NCI-H1048 (cell line): ENCODE results near the gene ATP10B.
"Not testable (repeated sequence)": the region's sequence is repeated elsewhere in the genome, so short reads cannot be mapped to it uniquely, and the experiment has no call there.

ENCODE experiments used
- DNase-seq: peaks from one replicate; lab custom pipeline; 2025; lab: John Stamatoyannopoulos, UW

The ATP10B gene, protein sequence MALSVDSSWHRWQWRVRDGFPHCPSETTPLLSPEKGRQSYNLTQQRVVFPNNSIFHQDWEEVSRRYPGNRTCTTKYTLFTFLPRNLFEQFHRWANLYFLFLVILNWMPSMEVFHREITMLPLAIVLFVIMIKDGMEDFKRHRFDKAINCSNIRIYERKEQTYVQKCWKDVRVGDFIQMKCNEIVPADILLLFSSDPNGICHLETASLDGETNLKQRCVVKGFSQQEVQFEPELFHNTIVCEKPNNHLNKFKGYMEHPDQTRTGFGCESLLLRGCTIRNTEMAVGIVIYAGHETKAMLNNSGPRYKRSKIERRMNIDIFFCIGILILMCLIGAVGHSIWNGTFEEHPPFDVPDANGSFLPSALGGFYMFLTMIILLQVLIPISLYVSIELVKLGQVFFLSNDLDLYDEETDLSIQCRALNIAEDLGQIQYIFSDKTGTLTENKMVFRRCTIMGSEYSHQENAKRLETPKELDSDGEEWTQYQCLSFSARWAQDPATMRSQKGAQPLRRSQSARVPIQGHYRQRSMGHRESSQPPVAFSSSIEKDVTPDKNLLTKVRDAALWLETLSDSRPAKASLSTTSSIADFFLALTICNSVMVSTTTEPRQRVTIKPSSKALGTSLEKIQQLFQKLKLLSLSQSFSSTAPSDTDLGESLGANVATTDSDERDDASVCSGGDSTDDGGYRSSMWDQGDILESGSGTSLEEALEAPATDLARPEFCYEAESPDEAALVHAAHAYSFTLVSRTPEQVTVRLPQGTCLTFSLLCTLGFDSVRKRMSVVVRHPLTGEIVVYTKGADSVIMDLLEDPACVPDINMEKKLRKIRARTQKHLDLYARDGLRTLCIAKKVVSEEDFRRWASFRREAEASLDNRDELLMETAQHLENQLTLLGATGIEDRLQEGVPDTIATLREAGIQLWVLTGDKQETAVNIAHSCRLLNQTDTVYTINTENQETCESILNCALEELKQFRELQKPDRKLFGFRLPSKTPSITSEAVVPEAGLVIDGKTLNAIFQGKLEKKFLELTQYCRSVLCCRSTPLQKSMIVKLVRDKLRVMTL (N-terminal part only)

DNA sequence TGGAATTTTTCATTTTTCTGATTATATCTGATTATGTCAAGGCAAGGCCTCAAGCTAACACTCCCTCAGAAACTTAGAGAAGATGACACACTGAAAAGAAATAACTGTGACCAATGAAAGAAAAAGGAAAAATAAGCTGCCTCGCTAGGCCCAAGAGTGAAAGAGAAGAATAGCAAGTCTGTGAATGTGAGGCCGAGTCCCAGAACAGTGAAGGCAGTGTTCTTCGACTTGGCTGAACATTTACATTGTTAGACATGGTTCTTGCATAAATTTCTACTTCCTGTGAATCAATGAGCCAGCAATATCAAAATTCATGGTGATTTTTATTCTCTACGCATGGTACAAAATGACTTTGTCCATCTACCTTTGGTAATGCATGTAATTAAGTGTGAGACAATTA, at the start of gene ATP10B:
TSS of gene ATP10B (minus strand) at position 163 of the 400 bp plus-strand sequence. CDS start 164,137 bp downstream, outside the sequence.
- DNase-seq, result no peak

DNA sequence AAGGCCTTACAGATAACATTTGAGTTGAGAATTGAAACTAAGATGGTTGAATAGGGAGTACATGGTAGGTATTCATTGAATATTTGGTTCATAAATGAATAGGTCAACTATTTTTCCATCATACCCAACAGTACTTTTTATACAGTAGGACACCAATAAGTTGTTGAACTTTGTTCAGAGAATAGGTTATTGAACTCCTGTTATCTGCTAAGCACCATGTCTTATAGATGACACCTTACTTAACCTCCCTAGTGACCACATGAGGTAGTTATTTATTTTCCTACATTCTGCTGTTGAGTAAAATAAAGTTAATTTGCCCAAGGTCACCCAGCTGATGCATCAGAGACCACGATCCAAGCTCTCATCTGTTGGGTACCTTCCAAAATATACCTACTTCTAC, 49.6 kb upstream of the ATP10B start:
- DNase-seq, result no peak

DNA sequence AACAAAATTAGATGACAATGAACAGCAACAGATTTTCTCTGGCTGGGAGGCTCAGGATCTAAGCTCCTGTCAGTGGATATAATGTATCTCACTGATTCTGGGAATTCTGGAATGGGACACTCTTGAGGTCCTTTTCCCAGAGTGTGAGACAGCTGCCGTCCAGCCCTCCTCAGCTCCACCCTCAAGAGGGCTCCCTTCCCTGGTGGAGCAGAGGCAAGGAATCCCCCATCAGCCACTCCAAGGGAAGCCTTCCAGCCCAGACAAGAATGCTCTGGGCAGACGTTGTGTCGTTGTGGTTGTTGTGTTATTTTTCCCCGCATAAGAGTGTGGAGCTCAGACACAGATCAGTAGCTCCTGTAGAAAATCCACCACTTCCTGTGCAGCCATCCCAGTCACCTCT, 47.7 kb upstream of the ATP10B start:
- DNase-seq, result no peak

DNA sequence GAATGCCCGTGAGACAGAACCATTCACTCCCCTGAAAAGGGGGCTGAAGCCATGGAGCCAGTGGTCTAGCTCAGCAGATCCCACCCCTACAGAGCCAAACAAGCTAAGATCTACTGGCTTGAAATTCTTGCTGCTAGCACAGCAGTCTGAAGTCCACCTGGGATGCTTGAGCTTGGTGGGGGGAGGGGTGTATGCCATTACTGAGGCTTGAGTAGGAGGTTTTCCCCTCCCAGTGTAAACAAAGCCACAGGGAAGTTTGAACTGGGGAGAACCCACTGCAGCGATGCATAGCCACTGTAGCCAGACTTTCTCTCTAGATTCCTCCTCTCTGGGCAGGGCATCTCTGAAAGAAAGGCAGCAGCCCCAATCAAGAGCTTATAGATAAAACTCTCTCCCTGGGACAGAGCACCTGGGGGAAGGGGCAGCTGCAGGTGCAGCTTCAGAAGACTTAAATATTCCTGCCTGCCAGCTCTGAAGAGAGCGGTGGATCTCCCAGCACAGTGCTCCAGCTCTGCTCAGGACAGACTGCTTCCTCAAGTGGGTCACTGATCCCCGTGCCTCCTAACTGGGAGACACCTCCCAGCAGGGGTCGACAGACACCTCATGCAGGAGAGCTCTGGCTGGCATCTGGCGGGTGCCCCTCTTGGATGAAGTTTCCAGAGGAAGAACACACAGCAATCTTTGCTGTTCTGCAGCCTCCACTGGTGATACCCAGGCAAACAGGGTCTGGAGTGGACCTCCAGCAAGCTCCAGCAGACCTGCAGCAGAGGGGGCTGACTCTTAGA, 41.4 kb upstream of the ATP10B start:
- DNase-seq, result not testable (repeated sequence)

DNA sequence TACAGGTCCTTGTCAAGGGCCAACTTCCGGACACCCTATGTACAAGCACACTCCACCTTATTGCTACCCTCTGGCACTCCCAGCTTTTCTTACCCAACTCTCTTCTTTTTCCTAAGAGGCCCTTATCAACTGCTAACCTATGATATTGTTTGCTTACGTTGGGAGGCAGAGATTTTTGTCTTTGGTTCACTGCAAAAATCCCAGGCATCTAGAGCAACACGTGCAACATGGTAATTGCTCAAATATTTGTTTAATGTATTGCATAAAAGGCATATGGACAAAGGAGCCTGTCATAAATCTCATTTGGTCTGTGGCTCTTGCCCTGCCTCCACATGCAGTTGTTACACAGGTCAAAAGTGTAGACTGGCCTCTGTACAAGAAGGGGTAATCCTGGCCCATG, 35.8 kb upstream of the ATP10B start:
- no peak for DNase-seq

DNA sequence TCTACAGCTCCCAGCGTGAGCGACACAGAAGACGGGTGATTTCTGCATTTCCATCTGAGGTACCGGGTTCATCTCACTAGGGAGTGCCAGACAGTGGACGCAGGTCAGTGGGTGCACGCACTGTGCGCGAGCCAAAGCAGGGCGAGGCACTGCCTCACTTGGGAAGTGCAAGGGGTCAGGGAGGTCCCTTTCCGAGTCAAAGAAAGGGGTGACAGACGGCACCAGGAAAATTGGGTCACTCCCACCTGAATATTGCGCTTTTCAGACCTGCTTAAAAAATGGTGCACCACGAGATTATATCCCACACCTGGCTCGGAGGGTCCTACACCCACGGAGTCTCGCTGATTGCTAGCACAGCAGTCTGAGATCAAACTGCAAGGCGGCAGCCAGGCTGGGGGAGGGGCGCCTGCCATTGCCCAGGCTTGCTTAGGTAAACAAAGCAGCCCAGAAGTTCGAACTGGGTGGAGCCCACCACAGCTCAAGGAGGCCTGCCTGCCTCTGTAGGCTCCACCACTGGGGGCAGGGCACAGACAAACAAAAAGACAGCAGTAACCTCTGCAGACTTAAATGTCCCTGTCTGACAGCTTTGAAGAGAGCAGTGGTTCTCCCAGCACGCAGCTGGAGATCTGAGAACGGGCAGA, 21.7 kb upstream of the ATP10B start:
- not testable (repeated sequence) for DNase-seq

DNA sequence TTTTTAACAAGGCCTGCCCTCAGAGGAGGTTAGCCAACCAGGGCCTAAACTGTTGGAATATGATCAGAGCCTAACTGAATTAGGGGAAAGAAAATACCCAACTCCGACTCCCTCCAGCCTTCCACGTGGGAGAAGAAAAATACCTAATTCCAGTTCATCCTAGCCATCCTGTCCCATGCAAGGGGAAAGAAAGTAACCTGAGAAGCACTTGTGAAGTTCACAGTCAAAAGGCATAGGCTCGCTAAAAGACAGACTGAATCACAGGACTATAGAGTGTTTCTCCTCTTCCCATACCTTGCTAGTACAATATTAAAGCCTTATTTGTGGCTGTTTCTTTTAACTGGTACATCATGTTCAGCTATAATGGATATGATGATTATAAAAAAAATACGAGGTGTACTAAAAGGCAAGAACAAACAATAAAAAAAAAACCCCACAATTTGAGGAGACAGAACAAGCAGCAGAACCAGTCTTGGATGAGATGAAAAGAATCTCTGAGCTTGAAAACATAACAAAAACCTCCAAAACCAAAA, 18.0 kb upstream of the ATP10B start:
- no peak for DNase-seq

DNA sequence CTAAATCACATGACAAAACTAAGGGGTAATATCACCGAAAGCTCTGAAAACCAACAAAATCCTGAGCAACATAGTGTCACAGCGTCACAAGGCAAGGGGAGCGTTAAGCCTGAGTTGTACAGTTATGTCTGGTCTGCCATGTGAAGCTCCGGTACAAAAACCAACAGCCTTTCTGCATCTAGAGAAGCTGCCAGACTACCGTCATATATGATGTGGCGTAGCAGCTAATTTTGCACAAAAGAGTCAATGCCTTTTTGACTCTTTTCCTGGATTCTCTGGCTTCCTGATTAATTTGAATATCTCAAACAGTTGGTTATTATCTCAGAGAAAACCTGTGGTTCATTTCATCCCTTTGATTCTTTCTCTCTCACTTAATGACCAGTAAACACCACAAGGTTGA, 16.0 kb upstream of the ATP10B start:
- no peak for DNase-seq

DNA sequence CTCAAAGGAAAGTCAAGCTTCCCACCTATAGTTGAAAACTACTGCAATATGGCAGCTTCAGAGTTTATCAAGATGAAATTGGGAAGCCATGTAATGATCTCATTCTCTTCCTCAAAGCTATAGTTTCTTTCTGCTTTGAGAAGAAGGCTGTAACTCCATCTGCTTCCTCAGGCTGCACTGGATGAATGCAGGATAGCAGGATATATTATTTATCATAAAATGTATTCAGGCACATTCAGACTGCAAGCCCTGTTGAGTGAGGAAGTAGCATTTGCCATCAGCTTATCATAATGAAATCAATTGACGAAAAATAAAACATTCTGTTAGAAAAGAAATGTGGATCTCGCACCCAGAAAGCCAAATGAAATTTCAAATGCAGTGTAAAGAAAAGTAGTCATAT, 560 bp downstream of the ATP10B start:
- DNase-seq, result no peak

DNA sequence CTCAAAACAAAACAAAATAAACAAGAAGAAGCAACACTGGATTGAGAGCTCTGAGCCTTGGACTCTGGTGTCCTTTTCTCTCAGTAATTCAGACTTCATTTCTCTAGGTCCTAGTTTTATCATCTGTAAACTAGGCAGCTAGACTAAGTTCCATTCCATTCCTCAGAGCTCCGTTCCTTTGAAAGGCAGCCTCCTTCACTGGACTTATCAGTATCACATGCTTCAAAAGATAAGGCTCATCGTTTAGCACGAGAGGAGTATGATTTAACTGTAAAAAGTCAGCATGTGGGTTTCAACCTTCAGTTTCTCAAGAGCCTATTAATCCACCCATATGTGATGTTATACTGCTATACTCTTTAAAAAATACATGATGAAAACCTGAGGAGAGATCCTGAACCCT, 1.6 kb downstream of the ATP10B start:
- DNase-seq, result no peak

DNA sequence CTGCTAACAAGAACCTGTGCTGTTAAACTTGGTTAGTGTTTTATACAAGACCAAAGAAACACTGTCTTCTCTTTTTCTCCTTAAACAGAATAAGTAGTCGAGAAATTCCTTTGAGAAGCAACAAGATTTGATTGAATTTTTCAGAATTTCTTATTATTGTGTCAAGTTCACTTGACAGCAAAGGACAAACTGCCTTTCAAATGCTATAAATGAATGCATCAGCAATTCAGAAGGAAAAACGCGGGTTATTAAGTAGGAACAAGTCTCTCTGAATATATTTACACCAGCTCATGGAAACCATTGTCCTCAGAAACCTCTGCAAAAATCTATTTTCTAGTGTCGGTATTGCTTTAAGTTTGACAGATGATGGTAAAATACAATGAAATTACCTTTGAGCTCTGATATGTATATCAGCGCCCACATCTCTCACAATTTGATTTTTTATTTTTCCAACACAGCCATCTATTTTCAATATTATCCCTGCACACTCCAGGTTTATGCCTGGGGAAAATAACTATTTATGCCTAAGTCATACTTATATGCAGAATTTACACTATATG, 4.4 kb downstream of the ATP10B start:
- no peak for DNase-seq

DNA sequence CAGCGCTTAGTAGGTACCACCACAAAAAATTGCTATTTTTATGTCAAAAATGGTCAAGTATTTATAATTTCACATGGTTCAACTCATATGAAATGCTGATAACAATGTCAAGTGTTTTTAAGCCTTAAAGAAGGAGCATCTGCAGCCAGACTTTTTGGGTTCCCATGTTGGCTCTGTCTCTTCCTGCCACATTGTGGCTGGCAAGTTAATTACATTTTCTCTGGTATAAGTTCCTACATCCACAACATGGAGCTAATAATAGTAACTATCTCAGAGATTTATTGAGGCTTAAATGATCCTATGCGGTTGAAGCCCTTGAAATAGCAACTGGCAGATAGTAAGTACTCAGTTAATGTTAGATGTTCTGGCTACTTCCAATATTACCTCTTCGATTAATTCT, 5.4 kb downstream of the ATP10B start:
- no peak for DNase-seq

DNA sequence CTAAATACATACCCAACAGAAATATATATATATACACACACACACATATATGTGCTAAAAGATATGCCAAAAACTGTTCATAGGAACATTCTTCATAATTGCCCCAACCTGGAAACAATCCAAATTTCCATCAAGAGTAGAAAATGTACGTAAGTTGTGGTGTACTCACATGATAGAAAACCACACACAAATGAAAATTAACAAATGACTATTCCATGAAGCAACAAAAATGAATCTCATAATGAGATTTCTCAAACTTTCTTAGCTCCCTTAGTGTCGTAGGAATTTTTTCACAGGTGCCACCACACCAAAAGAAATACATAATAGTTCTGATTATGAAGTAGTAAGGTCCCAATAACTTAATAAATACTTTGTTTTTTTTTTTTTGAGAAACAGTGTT, 7.8 kb downstream of the ATP10B start:
- no peak for DNase-seq

DNA sequence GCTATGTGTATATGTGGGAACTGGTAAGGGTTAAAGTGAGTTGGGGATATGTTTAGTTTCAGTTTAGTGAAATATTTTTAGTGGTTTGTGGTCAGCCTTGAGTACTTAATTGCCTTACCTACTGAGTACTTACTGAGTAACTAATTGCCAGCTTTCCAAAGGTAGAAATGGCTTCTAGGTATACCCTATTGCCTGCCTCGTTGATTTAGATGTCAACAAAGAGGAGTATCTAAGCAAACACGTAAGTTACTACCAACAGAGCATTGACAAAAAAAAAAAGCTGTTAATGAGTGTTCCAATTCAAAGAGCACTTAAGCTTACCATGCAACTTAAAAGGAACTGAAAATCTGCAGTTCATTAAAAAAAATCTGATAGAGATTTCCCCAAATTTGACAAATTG, 8.8 kb downstream of the ATP10B start:
- no peak for DNase-seq

DNA sequence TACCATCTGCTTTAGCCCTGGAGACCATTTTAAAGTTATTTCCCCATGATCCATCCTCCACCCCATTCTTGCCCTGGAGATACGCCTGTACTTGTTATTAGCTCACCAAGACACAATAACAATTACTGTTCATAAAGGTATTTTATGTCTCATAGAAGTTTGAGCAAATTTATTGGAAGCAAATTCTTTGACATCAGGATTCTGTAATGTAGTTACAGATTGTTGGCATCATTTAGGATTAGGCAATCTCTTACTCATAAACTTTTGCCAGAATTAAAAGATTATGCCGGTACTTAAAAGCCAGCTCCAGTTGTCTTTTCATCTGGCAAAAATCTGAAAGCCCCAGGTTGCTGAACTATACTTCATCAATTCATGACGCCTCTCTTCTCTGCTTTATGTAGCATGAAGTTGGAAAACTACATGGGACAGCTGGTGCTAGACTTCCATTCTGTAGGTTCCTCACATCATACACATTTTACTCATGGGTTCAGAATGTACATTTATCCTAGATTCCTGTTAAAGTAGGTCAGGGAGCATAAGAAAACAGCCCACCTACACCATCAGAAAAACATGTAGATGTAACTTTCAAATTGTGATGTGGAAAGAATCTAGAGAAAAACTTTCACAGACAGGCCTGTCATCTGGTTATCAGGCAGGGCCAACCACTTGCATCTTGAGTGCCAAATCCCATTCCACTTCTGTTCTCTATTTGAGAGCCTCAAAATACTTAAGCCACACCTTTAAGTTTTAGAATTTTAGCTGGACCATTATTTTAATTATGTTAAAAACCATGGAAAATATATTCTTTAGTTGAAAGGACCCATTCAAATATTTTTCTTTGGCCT, 14.0 kb downstream of the ATP10B start:
- DNase-seq, result no peak

DNA sequence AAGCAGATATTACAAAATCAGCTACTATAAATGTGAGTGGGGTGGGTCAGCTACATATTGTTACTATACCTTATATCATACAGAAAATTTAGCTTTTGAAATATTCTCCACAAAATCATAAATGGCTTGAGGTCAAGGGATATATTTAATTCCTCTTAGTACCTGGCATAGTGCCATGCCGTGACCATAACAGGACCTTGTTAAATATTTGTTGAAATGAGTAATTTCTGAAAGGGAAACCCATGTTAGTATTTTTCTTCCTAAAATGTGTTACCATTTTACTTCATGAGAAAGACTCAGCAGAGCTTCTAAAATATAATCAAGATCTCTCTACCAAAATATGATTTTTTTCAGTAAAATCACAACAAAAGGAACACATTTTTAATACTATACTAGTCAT, 14.8 kb downstream of the ATP10B start:
- DNase-seq, result no peak

DNA sequence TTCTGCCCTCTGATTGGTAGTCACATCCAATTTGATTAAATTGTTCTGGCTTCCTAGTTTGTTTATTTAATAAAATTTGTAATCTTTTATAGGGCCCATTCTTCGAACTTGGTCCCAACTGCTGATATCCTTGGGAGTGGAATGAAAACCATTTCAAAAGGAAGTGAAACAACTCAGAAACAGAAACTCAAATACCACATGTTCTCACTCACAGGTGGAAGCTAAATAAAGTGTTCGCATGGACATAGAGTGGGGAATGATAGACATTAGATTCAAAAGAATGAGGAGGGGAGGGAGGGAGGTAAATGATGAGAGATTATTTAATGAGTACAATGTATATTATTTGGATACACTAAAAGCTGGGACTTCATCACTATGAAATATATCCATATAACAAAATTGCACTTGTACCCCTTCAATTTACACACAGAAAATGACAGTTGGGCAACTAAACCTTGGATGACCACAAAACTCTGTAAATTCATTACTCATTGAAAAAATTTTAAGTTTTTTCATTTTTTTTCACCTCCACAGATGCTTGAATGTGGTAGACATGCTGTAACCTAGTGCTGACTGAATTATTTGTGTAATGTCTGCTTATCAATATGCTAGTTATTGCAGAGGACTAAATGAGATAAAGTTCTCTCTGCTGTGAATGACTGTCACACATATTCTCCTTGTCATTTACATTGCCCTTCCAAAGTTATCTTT, 16.0 kb downstream of the ATP10B start:
- DNase-seq, result no peak

DNA sequence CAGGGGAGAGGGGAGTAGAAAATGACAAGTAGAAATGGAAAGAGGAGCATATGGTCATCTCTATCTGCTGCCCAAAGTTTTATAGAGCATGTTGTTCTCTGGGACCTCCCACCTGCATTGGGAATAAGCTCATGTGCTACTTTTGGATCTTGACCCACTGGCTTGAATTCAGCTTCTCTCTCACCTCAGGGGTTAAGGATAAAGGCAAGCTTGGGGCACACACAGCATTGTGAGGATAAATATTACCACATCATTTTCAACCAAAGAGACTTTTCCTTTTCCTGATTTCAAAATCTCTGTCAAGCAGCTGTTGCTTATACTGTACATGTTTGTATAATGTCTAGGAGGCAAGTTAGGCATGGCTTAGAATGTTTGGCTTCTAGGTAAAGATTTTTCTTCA, 16.6 kb downstream of the ATP10B start:
- no peak for DNase-seq

DNA sequence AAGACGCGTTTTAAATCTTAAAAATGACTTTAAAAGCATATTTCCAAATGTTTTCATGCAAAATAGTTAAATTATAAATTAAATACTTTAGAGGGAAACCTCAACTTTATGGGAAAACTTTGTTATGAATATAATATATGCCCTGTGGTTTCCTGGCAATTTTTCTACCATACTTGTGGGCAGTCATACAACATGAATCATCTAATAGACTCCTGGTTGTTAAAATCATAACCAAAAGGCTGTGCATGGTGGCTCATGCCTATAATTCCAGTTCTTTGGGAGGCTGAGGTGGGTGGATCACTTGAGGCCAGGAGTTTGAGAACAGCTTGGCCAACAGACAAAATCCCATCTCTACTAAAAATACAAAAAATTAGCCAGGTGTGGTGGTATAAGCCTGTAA, 18.2 kb downstream of the ATP10B start:
- no peak for DNase-seq
